Mesenchymal stem cell (in vitro differentiated cells and primary cell): ENCODE data around the gene CSNK2A1.

Experiments used
- DNase-seq: peaks from one replicate; pipeline ENCODE4 v3.0.0-alpha.2; 2013
- H2AFZ ChIP-seq: one replicate; pipeline ENCODE4 v1.6.1; 2013; ENCODE audit warnings: low read depth, mild to moderate bottlenecking, control low read depth, inconsistent platforms, low read length, moderate library complexity
- H2AK5ac ChIP-seq: 2 replicates; pipeline ENCODE4 v1.6.1; 2013; ENCODE audit warnings: low read length, moderate library complexity, mild to moderate bottlenecking, inconsistent platforms; ENCODE audit not compliant: severe bottlenecking
- H2BK120ac ChIP-seq: one replicate; pipeline ENCODE4 v1.6.1; 2013; ENCODE audit warnings: low read depth, mild to moderate bottlenecking, inconsistent platforms, low read length, moderate library complexity
- H2BK12ac ChIP-seq, 2 experiments: one replicate each; pipeline ENCODE4 v1.6.1; 2013; ENCODE audit warnings: inconsistent platforms in 2 of 2, low read length in 2 of 2, mild to moderate bottlenecking in 2 of 2, moderate library complexity in 2 of 2, control low read depth in 1 of 2
- H2BK15ac ChIP-seq: one replicate; pipeline ENCODE4 v1.6.1; 2013; ENCODE audit warnings: mild to moderate bottlenecking, low read depth, inconsistent platforms; ENCODE audit not compliant: poor library complexity, severe bottlenecking
- H2BK5ac ChIP-seq: 2 replicates; pipeline ENCODE4 v1.6.1; 2013; ENCODE audit warnings: low read depth, mild to moderate bottlenecking, low read length, control low read depth, inconsistent platforms; ENCODE audit not compliant: poor library complexity, severe bottlenecking
- H3K14ac ChIP-seq, 2 experiments: one replicate each; pipeline ENCODE4 v1.6.1; 2013; ENCODE audit warnings: inconsistent platforms in 2 of 2, low read length in 2 of 2, control low read depth in 1 of 2, mild to moderate bottlenecking in 1 of 2, moderate library complexity in 1 of 2
- H3K18ac ChIP-seq, 2 experiments: one replicate each; pipeline ENCODE4 v1.6.1; 2013; ENCODE audit warnings: inconsistent platforms in 2 of 2, low read length in 2 of 2, control low read depth in 1 of 2, low read depth in 1 of 2, mild to moderate bottlenecking in 1 of 2
- H3K23ac ChIP-seq, 2 experiments: one replicate each; pipeline ENCODE4 v1.6.1; 2013; ENCODE audit warnings: inconsistent platforms in 2 of 2, low read length in 2 of 2, mild to moderate bottlenecking in 2 of 2, moderate library complexity in 2 of 2, control low read depth in 1 of 2
- H3K27ac ChIP-seq: 2 replicates; pipeline ENCODE4 v1.5.1; 2013; ENCODE audit warnings: mild to moderate bottlenecking, moderate library complexity, low read length, control low read depth, inconsistent platforms; ENCODE audit not compliant: poor library complexity, severe bottlenecking
- H3K27me3 ChIP-seq, 2 experiments: 2 replicates each; pipeline versions ENCODE4 v1.6.1 to v1.7.0; 2013; ENCODE audit warnings: low read length in 2 of 2, mild to moderate bottlenecking in 2 of 2, moderate library complexity in 2 of 2, control low read depth in 1 of 2, inconsistent platforms in 1 of 2; ENCODE audit not compliant: control insufficient read depth in 1 of 2, insufficient read depth in 1 of 2
- H3K36me3 ChIP-seq, 2 experiments: 2 replicates each; pipeline versions ENCODE4 v1.6.1 to v1.7.0; 2013; ENCODE audit warnings: low read length in 2 of 2, control low read depth in 1 of 2, inconsistent platforms in 1 of 2, low read depth in 1 of 2, mild to moderate bottlenecking in 1 of 2; ENCODE audit not compliant: insufficient read depth in 2 of 2, control insufficient read depth in 1 of 2
- H3K4ac ChIP-seq, 2 experiments: one replicate each; pipeline ENCODE4 v1.6.1; 2013; ENCODE audit warnings: inconsistent platforms in 2 of 2, low read length in 2 of 2, mild to moderate bottlenecking in 2 of 2, moderate library complexity in 2 of 2, control low read depth in 1 of 2, low read depth in 1 of 2
- H3K4me1 ChIP-seq: 2 replicates; pipeline ENCODE4 v1.6.1; 2013; ENCODE audit warnings: low read depth, low read length, control low read depth; ENCODE audit not compliant: control insufficient read depth, insufficient read depth
- H3K4me2 ChIP-seq: 2 replicates; pipeline ENCODE4 v1.6.1; 2013; ENCODE audit warnings: low read length, mild to moderate bottlenecking, inconsistent platforms; ENCODE audit not compliant: poor library complexity, severe bottlenecking
- H3K4me3 ChIP-seq, 2 experiments: 2 replicates each; pipeline versions ENCODE4 v1.5.1 to v1.7.0; 2013; ENCODE audit warnings: low read length in 2 of 2, mild to moderate bottlenecking in 2 of 2, control low read depth in 1 of 2, low read depth in 1 of 2; ENCODE audit not compliant: insufficient read depth in 1 of 2
- H3K79me1 ChIP-seq: replicated peaks from 2 replicates; pipeline ENCODE4 v1.6.1; 2013; ENCODE audit warnings: mild to moderate bottlenecking, control low read depth, low read length, inconsistent platforms; ENCODE audit not compliant: poor library complexity, severe bottlenecking
- H3K9ac ChIP-seq: 2 replicates; pipeline ENCODE4 v1.7.0; 2013; ENCODE audit warnings: mild to moderate bottlenecking, low read length, moderate library complexity
- H3K9me3 ChIP-seq: 2 replicates; pipeline ENCODE4 v1.7.0; 2013; ENCODE audit warnings: mild to moderate bottlenecking, low read length; ENCODE audit not compliant: control insufficient read depth
- H4K8ac ChIP-seq: one replicate; pipeline ENCODE4 v1.6.1; 2013; ENCODE audit warnings: inconsistent platforms, mild to moderate bottlenecking, low read length, moderate library complexity
- H4K91ac ChIP-seq: one replicate; pipeline ENCODE4 v1.6.1; 2013; ENCODE audit warnings: mild to moderate bottlenecking, low read length, inconsistent platforms
- WGBS: methylation state at CpG from one replicate; pipeline ENCODE4 v1.1.7; 2013; ENCODE audit warnings: mixed read lengths; 5-methylcytosine and 5-hydroxymethylcytosine counted together

The CSNK2A1 gene

DNA sequence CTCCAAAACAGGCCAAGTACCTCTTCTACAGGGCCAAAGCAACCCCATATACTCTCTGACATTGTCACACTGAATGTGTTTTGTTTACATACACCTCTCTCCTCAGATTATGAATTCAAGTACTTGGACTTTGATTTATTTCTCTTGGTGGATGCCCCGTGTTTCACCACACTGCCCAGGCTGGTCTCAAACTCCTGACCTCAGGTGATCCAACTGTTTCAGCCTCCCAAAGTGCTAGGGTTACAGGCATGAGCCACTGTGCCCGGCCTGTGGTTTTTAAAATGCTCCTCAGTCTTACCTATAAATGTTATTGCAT lies 16.1 kb downstream of the CSNK2A1 start:
- Histone ChIP-seq H2BK120ac (no peak overlapping the region), H3K23ac (no peak overlapping the region), H3K14ac (no peak overlapping the region), H3K79me1 (no peaks in the 10 kb centered on the region), H3K27ac (no peak overlapping the region), H3K4me3 (no peak overlapping the region), H2BK12ac (no peak overlapping the region), H4K91ac (no peak overlapping the region), H3K9ac (no peak overlapping the region), H2AFZ (no peak overlapping the region), H3K18ac (no peak overlapping the region), H3K27me3 (no peaks in the 10 kb centered on the region), H3K36me3 (peaks cover 33 to 54% of the 10 kb centered on the region in 2 experiments), H2BK5ac (no peak overlapping the region), H4K8ac (no peak overlapping the region), H3K4me2 (no peak overlapping the region), H3K4me1 (peaks cover 8% of the 10 kb centered on the region), H2AK5ac (no peak overlapping the region), H3K9me3 (peaks cover 11% of the 10 kb centered on the region), H2BK15ac (no peak overlapping the region), H3K4ac (no peak overlapping the region)
- 89% methylated on average over 1 of the region's 2 CpGs for WGBS
- DNase-seq = no peak

DNA sequence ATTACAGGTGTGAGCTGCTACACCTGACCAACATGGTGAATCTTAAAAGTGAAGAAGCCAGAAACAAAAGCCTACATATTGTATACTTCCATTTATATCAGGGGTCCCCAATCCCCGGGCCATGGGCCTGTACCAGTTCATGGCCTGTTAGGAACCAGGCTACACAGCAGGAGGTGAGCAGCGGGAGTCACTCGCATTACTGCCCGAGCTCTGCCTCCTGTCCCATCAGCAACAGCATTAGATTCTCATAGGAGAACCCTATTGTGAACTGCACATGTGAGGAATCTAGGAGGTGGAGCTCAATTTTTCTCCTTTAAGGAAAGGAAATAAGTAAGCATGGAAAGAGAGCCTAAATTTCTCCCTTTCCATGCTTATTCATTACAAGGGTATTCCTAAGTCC lies 21.7 kb downstream of the CSNK2A1 start:
- H4K8ac ChIP-seq = no peak overlapping the region
- DNase-seq = no peak

DNA sequence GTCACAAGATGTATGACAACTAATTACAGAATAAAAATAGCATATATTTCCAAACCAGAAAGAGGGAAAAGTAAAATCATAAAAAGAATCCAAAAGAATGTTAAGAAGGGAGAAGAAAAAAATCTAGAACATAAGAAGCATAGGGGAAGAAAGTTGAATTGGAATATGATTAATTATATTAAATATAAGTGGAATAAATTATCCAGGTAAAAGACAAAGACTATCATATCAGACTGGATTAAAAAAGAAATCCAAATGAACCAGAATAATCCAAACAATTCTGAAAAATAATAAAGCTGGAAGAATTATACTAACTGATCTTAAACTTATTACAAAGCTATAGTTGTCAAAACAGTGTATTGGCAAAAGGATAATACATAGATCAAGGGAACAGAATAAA lies 23.6 kb downstream of the CSNK2A1 start:
- H2BK120ac ChIP-seq = no peak overlapping the region
- no peak overlapping the region for H2BK5ac ChIP-seq
- no peak overlapping the region for H3K9ac ChIP-seq
- peaks cover 18 to 49% of the 10 kb centered on the region in 2 experiments for H3K36me3 ChIP-seq
- no peaks in the 10 kb centered on the region for H3K79me1 ChIP-seq
- peaks cover 2% of the 10 kb centered on the region for H3K4me1 ChIP-seq
- H2AFZ ChIP-seq = no peak overlapping the region
- no peak overlapping the region for H3K23ac ChIP-seq
- no peak overlapping the region for H4K8ac ChIP-seq
- peaks cover 14% of the 10 kb centered on the region for H3K9me3 ChIP-seq
- DNase-seq = no peak
- no peak overlapping the region for H2BK15ac ChIP-seq
- no peak overlapping the region for H3K4ac ChIP-seq
- H3K4me2 ChIP-seq = no peak overlapping the region
- no peak overlapping the region for H3K14ac ChIP-seq
- H4K91ac ChIP-seq = no peak overlapping the region
- no peak overlapping the region for H3K4me3 ChIP-seq
- H2BK12ac ChIP-seq = no peak overlapping the region
- H3K27ac ChIP-seq = no peak overlapping the region
- no peak overlapping the region for H3K18ac ChIP-seq
- no peak overlapping the region for H2AK5ac ChIP-seq
- no peaks in the 10 kb centered on the region for H3K27me3 ChIP-seq

More for the DNA sequence above, 21.7 kb downstream of the CSNK2A1 start:
- Histone ChIP-seq H2BK120ac (no peak overlapping the region), H3K23ac (no peak overlapping the region), H3K18ac (no peak overlapping the region), H2AK5ac (no peak overlapping the region), H2BK12ac (no peak overlapping the region), H3K36me3 (peaks cover 27 to 61% of the 10 kb centered on the region in 2 experiments), H2BK5ac (no peak overlapping the region), H3K4me1 (peaks cover 2% of the 10 kb centered on the region), H3K9ac (no peak overlapping the region), H3K4ac (no peak overlapping the region), H2BK15ac (no peak overlapping the region), H3K4me2 (no peak overlapping the region), H3K27me3 (no peaks in the 10 kb centered on the region), H3K9me3 (peaks cover 16% of the 10 kb centered on the region), H3K14ac (no peak overlapping the region), H2AFZ (no peak overlapping the region), H3K27ac (no peak overlapping the region), H4K91ac (no peak overlapping the region), H3K4me3 (no peak overlapping the region), H3K79me1 (no peaks in the 10 kb centered on the region)
- 81% methylated on average over 4 of the region's 4 CpGs for WGBS

DNA sequence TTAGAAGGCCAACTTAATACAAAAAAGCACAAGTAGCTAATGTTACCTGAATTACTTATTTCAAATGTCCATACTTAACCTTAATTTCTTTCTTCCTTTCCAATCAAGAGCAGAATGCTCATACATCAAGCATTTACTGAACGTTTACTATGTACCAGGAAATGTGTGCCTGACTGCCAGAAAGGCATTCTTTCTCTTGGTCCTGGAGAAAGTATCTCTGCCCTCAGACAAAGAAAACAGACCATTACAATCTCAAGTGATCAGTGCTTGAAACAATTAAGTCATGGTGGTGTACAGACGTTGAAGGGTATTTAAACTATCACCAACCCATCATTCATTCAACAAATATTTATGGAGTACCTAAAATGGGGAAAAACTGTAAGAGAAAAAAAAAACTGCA lies 26.4 kb downstream of the CSNK2A1 start:
- H3K36me3 ChIP-seq = peaks cover 6 to 26% of the 10 kb centered on the region in 2 experiments
- no peak overlapping the region for H2BK5ac ChIP-seq
- no peak overlapping the region for H3K14ac ChIP-seq
- no peak overlapping the region for H3K4ac ChIP-seq
- no peak overlapping the region for H2BK120ac ChIP-seq
- H2BK15ac ChIP-seq = no peak overlapping the region
- H2AFZ ChIP-seq = no peak overlapping the region
- H3K27me3 ChIP-seq = no peaks in the 10 kb centered on the region
- no peak overlapping the region for H3K4me2 ChIP-seq
- H3K9me3 ChIP-seq = peaks cover 14% of the 10 kb centered on the region
- no peak overlapping the region for H2BK12ac ChIP-seq
- no peak overlapping the region for H3K9ac ChIP-seq
- peak; percentile 10 for DNase-seq
- H3K27ac ChIP-seq = no peak overlapping the region
- 47% methylated on average over 1 of the region's 2 CpGs for WGBS
- no peak overlapping the region for H3K4me3 ChIP-seq
- H2AK5ac ChIP-seq = no peak overlapping the region
- H3K23ac ChIP-seq = no peak overlapping the region
- H4K91ac ChIP-seq = no peak overlapping the region
- no peak overlapping the region for H3K18ac ChIP-seq
- no peak overlapping the region for H4K8ac ChIP-seq
- no peaks in the 10 kb centered on the region for H3K79me1 ChIP-seq
- no peaks in the 10 kb centered on the region for H3K4me1 ChIP-seq
